GM12878 (cell line): ENCODE results near the gene TAF3. TPM values are rescaled to one million over a fixed set of nuclear protein-coding genes. Genes with fewer than 3 reads are reported as not detected.

ENCODE experiments used
- ATAC-seq: fragments of 200-7000 bp; cut with Tn5 transposase; 3 replicates; pipeline ENCODE4 v1.9.1; 2020; ENCODE audit warnings: mild to moderate bottlenecking, moderate library complexity
- BruUV-seq: library from RNA; stranded (reverse); fragments of 400-500 nt; replicated peaks from 2 replicates; lab custom pipeline; 2021; lab: Mats Ljungman, UMichigan
- CTCF ChIA-PET: fragments of 300-600 bp; sonication (Branson Sonifier 250); formaldehyde crosslinking; extraction: SDS; loops from one replicate; lab custom pipeline; 2021; ENCODE audit warnings: inconsistent platforms; lab: Yijun Ruan, JAX
- POLR2A ChIA-PET: fragments of 350-600 bp; formaldehyde crosslinking; extraction: SDS; loops from one replicate; lab custom pipeline; 2021; ENCODE audit warnings: inconsistent platforms; lab: Charles Lee
- RAD21 ChIA-PET: fragments of 300-600 bp; sonication (Branson Sonifier 250); formaldehyde crosslinking; loops from one replicate; lab custom pipeline; 2023; ENCODE audit warnings: antibody characterized with exemption; ENCODE audit not compliant: unreplicated experiment; lab: Charles Lee
- SMC1A ChIA-PET: fragments of 300-600 bp; sonication (Branson Sonifier 250); formaldehyde crosslinking; loops from one replicate; lab custom pipeline; 2023; ENCODE audit not compliant: unreplicated experiment, uncharacterized antibody; lab: Charles Lee
- DNase-seq: peaks from one replicate; pipeline ENCODE4 v3.0.0-alpha.2; 2011; ENCODE audit warnings: low read depth, low spot score
- FAIRE-seq: peaks from 3 replicates; lab custom pipeline; 2011; peaks lifted over from hg19 to GRCh38; lab: Jason Lieb, UNC
- H2AFZ ChIP-seq: 2 replicates; pipeline ENCODE4 v1.6.0; 2011; ENCODE audit warnings: low read depth, low read length, control low read depth; ENCODE audit not compliant: control insufficient read depth
- H3K27ac ChIP-seq: 2 replicates; pipeline ENCODE4 v1.5.1; 2011; ENCODE audit warnings: control low read depth; ENCODE audit not compliant: control insufficient read depth, insufficient read depth
- H3K27me3 ChIP-seq, 2 experiments: replicated peaks in 1 of 2; 2 replicates each; pipeline versions ENCODE4 v1.6.0 to v1.6.1; 2011; ENCODE audit warnings: low read length in 1 of 2; ENCODE audit not compliant: control insufficient read depth in 2 of 2, insufficient read depth in 2 of 2
- H3K36me3 ChIP-seq, 2 experiments: 2 replicates each; pipeline ENCODE4 v1.5.1; 2011; ENCODE audit warnings: low read length in 1 of 2; ENCODE audit not compliant: control insufficient read depth in 2 of 2, insufficient read depth in 2 of 2
- H3K4me1 ChIP-seq: 2 replicates; pipeline ENCODE4 v1.6.1; 2011; ENCODE audit warnings: mild to moderate bottlenecking, low read length, moderate library complexity, mixed read lengths; ENCODE audit not compliant: control insufficient read depth, insufficient read depth
- H3K4me2 ChIP-seq: 2 replicates; pipeline ENCODE4 v1.6.0; 2011; ENCODE audit warnings: control low read depth; ENCODE audit not compliant: control insufficient read depth, insufficient read depth
- H3K4me3 ChIP-seq: fragments of 200-600 bp; sonication (generic); 2 replicates; pipeline ENCODE4 v1.5.1; 2016
- H3K79me2 ChIP-seq: 2 replicates; pipeline ENCODE4 v1.6.0; 2011; ENCODE audit warnings: low read length; ENCODE audit not compliant: control insufficient read depth, insufficient read depth
- H3K9ac ChIP-seq: 2 replicates; pipeline ENCODE4 v1.8.0; 2011; ENCODE audit warnings: low read length, control low read depth, mixed read lengths; ENCODE audit not compliant: control insufficient read depth, insufficient read depth
- H3K9me3 ChIP-seq: replicated peaks from 3 replicates; pipeline ENCODE4 v1.5.1; 2011; ENCODE audit warnings: mild to moderate bottlenecking, low read length; ENCODE audit not compliant: control insufficient read depth, insufficient read depth
- H4K20me1 ChIP-seq: 2 replicates; pipeline ENCODE4 v1.6.0; 2011; ENCODE audit not compliant: control insufficient read depth, insufficient read depth
- CBX5 ChIP-seq: sonication (generic); IDR thresholded peaks from 2 replicates; pipeline ENCODE4 v1.6.1; 2016; ENCODE audit warnings: low read depth, moderate library complexity, mild to moderate bottlenecking, inconsistent platforms
- CHD2 ChIP-seq: IDR thresholded peaks from 2 replicates; pipeline ENCODE4 v1.6.1; 2011; ENCODE audit warnings: low read depth, low read length, improper control_type of control experiment, borderline replicate concordance
- GABPA ChIP-seq: IDR thresholded peaks from 2 replicates; pipeline ENCODE4 v1.6.1; 2014; ENCODE audit warnings: antibody characterized with exemption, low read depth, mild to moderate bottlenecking, inconsistent platforms
- KLF5 ChIP-seq: fragments of 450-650 bp; IDR thresholded peaks from 2 replicates; pipeline ENCODE4 v1.6.1; 2014; ENCODE audit warnings: mild to moderate bottlenecking; ENCODE audit not compliant: partially characterized antibody
- NR2F1 ChIP-seq: fragments of 450-650 bp; conservative IDR thresholded peaks from 2 replicates; pipeline ENCODE4 v1.6.1; 2017; ENCODE audit warnings: mild to moderate bottlenecking
- POLR2AphosphoS5 ChIP-seq: IDR thresholded peaks from 2 replicates; pipeline ENCODE4 v1.6.1; 2011; ENCODE audit warnings: mild to moderate bottlenecking, low read length, inconsistent platforms
- WGBS: methylation state at CpG from one replicate; pipeline ENCODE4 v1.1.6; 2016; ENCODE audit warnings: low lambda C conversion rate; ENCODE audit not compliant: insufficient replicate concordance, insufficient coverage; ENCODE audit errors: missing lambda C conversion rate; 5-methylcytosine and 5-hydroxymethylcytosine counted together
- in situ Hi-C: fragments of 300-500 bp; cut with MboI; formaldehyde crosslinking; loops from 9 replicates; pipeline ENCODE4 v1.14.3; 2018; ENCODE audit warnings: mixed read lengths
- intact Hi-C: fragments of 100-400 bp; cut with micrococcal nuclease; formaldehyde crosslinking; loops from one replicate; pipeline ENCODE4 v1.14.2; 2022; ENCODE audit not compliant: unreplicated experiment
- polyA plus RNA-seq, 11 experiments: library from polyadenylated mRNA; depleted of rRNA in 4 of 11; unstranded in 6 of 11; stranded (reverse) in 5 of 11; fragments of >200 nt; fragmentation: Nextera tagmentation in 4 of 11; fragmentation: Illumina TruSeq in 1 of 11; extraction: Ambion mirVana in 4 of 11; extraction: Trizol in 1 of 11; gene quantifications; 1 replicate in 1 of 11; 2 replicates in 10 of 11; pipeline versions ENCODE4 v1.2.1 to v1.2.3, GENCODE V29; 2011 to 2016; ENCODE audit warnings: inconsistent platforms in 2 of 11, missing spikeins in 2 of 11, low read depth in 1 of 11
- total RNA-seq, 4 experiments: library from RNA; depleted of rRNA in 3 of 4; stranded (reverse); fragments of >200 nt in 3 of 4; fragmentation: Illumina TruSeq in 1 of 4; extraction: Trizol in 1 of 4; gene quantifications; 2 replicates each; pipeline versions ENCODE4 v1.2.1 to v1.2.3, GENCODE V29; 2013 to 2021
- TF ChIP-seq, protein P1 (sequence below), 3 experiments: IDR thresholded peaks in 2 of 3; conservative IDR thresholded peaks in 1 of 3; 2 replicates each; pipeline ENCODE4 v1.5.1; 2011; ENCODE audit warnings: low read depth in 3 of 3, low read length in 3 of 3, mild to moderate bottlenecking in 3 of 3, control low read depth in 2 of 3, moderate library complexity in 2 of 3, inconsistent platforms in 1 of 3, mixed read lengths in 1 of 3; ENCODE audit not compliant: control insufficient read depth in 2 of 3, insufficient read depth in 1 of 3; ENCODE audit errors: extremely low read depth in 1 of 3
- TF ChIP-seq, protein P2 (sequence below): fragments of 450-650 bp; IDR thresholded peaks from 2 replicates; pipeline ENCODE4 v1.6.1; 2016; ENCODE audit warnings: mild to moderate bottlenecking
- TF ChIP-seq, protein P3 (sequence below): fragments of 450-650 bp; IDR thresholded peaks from 2 replicates; pipeline ENCODE4 v1.6.1; 2017; ENCODE audit warnings: mild to moderate bottlenecking, low read depth, inconsistent platforms; ENCODE audit not compliant: poor library complexity, severe bottlenecking

Gene TAF3
- total and polyA plus RNA-seq, 10 of the 15 experiments (the other 5 are each of a cell fraction or from before 2014, with no cell fraction given), result 2.0 to 10.1 (median 3.7) TPM

DNA sequence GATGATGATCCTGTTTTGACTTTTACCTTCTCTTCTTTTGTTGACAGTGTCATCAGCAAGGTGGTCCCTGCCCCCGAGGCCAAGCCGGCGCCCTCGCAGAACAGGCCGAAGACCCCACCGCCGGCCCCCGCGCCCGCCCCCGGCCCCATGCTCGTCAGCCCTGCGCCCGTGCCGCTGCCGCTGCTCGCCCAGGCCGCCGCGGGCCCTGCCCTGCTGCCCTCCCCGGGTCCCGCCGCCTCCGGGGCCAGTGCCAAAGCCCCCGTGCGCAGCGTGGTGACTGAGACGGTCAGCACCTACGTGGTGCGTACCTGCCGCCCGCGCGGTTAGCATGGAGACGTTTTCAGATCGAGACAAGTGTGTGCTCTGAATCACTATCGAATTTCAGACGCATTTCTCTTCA, 190.7 kb downstream of the TAF3 start (continued):
- TF ChIP-seq, protein P1, sequence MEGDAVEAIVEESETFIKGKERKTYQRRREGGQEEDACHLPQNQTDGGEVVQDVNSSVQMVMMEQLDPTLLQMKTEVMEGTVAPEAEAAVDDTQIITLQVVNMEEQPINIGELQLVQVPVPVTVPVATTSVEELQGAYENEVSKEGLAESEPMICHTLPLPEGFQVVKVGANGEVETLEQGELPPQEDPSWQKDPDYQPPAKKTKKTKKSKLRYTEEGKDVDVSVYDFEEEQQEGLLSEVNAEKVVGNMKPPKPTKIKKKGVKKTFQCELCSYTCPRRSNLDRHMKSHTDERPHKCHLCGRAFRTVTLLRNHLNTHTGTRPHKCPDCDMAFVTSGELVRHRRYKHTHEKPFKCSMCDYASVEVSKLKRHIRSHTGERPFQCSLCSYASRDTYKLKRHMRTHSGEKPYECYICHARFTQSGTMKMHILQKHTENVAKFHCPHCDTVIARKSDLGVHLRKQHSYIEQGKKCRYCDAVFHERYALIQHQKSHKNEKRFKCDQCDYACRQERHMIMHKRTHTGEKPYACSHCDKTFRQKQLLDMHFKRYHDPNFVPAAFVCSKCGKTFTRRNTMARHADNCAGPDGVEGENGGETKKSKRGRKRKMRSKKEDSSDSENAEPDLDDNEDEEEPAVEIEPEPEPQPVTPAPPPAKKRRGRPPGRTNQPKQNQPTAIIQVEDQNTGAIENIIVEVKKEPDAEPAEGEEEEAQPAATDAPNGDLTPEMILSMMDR (IDR thresholded peaks at IDR 0.05 in 2 of 3, conservative IDR thresholded peaks at IDR 0.05 in 1 of 3; ENCODE audit: control insufficient read depth in 2 of 3, extremely low read depth in 1 of 3, insufficient read depth in 1 of 3, low read depth in 3 of 3, low read length in 3 of 3), result no peak
- TF ChIP-seq CBX5, result no peak

- Histone ChIP-seq H3K36me3 (no peaks in the 10 kb centered on the region; a peak in 2 of 4 replicates), H3K27ac (no peak overlapping the region), H3K9ac (no peak overlapping the region), H3K27me3 (no peaks in the 10 kb centered on the region), H4K20me1 (no peaks in the 10 kb centered on the region), H3K4me1 (no peaks in the 10 kb centered on the region), H3K9me3 (no peaks in the 10 kb centered on the region), H3K4me2 (no peak overlapping the region), H3K4me3 (no peak overlapping the region), H2AFZ (no peak overlapping the region), H3K79me2 (no peaks in the 10 kb centered on the region)
- no TSS peak for BruUV-seq
- no peak for TF ChIP-seq NR2F1
- TF ChIP-seq, protein P2, sequence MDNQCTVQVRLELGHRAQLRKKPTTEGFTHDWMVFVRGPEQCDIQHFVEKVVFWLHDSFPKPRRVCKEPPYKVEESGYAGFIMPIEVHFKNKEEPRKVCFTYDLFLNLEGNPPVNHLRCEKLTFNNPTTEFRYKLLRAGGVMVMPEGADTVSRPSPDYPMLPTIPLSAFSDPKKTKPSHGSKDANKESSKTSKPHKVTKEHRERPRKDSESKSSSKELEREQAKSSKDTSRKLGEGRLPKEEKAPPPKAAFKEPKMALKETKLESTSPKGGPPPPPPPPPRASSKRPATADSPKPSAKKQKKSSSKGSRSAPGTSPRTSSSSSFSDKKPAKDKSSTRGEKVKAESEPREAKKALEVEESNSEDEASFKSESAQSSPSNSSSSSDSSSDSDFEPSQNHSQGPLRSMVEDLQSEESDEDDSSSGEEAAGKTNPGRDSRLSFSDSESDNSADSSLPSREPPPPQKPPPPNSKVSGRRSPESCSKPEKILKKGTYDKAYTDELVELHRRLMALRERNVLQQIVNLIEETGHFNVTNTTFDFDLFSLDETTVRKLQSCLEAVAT, result no peak
- TF ChIP-seq, protein P3, sequence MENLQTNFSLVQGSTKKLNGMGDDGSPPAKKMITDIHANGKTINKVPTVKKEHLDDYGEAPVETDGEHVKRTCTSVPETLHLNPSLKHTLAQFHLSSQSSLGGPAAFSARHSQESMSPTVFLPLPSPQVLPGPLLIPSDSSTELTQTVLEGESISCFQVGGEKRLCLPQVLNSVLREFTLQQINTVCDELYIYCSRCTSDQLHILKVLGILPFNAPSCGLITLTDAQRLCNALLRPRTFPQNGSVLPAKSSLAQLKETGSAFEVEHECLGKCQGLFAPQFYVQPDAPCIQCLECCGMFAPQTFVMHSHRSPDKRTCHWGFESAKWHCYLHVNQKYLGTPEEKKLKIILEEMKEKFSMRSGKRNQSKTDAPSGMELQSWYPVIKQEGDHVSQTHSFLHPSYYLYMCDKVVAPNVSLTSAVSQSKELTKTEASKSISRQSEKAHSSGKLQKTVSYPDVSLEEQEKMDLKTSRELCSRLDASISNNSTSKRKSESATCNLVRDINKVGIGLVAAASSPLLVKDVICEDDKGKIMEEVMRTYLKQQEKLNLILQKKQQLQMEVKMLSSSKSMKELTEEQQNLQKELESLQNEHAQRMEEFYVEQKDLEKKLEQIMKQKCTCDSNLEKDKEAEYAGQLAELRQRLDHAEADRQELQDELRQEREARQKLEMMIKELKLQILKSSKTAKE, result no peak
- TF ChIP-seq GABPA, result no peak
- TF ChIP-seq POLR2AphosphoS5, result no peak
- no peak for TF ChIP-seq CHD2
- TF ChIP-seq, protein P1 (IDR thresholded peaks at IDR 0.05 in 2 of 3, conservative IDR thresholded peaks at IDR 0.05 in 1 of 3; ENCODE audit: control insufficient read depth in 2 of 3, extremely low read depth in 1 of 3, insufficient read depth in 1 of 3, low read depth in 3 of 3, low read length in 3 of 3), result no peak
- no peak for TF ChIP-seq KLF5
- DNase-seq (no peak), ATAC-seq (no peak), FAIRE-seq (no peak)
- in situ Hi-C loops (no loop called here), intact Hi-C loops (no loop called here)
- ChIA-PET RAD21 (no interaction called here), SMC1A (interaction anchor here (1.0 kb wide), 1 partner anchor 488 kb away, joined by 3 read pairs; no protein-coding TSS in a partner anchor), CTCF (interaction anchor here (0.6 to 1.8 kb wide), 2 partner anchors 9 to 136 kb away, joined by 3 to 8 read pairs; no protein-coding TSS in a partner anchor), POLR2A (no interaction called here)
- 100% methylated on average over 1 of the region's 1 CpG for WGBS
Observed at GRCh38 chr10:8013006-8013405, 194.7 kb downstream of the TAF3 start.
